AG09319 (cell line): Measurements from ENCODE around the gene FAM209B.
A peak's percentile ranks its signal among the peaks of the same experiment; 100 is the strongest.
"Not testable (repeated sequence)": the region's sequence is repeated elsewhere in the genome, so short reads cannot be mapped to it uniquely, and the experiment has no call there.

ENCODE experiments used
- DNase-seq: peaks from one replicate; pipeline ENCODE4 v3.0.0-alpha.2; 2010; ENCODE audit warnings: low read depth; ENCODE audit errors: extremely low read depth
- TF ChIP-seq, protein P1 (sequence below): IDR thresholded peaks from 2 replicates; pipeline ENCODE4 v1.5.1; 2011; ENCODE audit warnings: low read depth, mild to moderate bottlenecking, inconsistent platforms, low read length, moderate library complexity

Gene FAM209B

DNA sequence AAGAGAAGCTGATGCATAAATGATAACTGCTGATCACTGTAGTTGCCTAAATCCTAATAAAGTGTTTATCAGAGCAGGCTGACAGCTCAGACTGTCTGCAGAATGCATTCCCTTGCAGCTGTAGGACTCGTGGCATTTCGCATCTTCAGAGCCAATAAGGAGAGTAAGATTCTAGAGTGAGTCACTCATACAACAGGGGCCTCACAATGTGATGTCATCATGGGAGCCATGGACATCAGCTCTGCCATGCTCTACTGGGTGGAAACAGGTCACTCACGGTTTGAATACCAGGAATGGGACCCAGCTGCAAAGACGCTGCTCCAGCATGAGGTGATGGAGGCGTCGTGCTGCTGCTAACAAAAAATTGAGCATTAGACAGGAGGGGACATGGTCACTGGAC, 7.4 kb downstream of the FAM209B start:
- TF ChIP-seq, protein P1, sequence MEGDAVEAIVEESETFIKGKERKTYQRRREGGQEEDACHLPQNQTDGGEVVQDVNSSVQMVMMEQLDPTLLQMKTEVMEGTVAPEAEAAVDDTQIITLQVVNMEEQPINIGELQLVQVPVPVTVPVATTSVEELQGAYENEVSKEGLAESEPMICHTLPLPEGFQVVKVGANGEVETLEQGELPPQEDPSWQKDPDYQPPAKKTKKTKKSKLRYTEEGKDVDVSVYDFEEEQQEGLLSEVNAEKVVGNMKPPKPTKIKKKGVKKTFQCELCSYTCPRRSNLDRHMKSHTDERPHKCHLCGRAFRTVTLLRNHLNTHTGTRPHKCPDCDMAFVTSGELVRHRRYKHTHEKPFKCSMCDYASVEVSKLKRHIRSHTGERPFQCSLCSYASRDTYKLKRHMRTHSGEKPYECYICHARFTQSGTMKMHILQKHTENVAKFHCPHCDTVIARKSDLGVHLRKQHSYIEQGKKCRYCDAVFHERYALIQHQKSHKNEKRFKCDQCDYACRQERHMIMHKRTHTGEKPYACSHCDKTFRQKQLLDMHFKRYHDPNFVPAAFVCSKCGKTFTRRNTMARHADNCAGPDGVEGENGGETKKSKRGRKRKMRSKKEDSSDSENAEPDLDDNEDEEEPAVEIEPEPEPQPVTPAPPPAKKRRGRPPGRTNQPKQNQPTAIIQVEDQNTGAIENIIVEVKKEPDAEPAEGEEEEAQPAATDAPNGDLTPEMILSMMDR: no peak
- DNase-seq: no peak

DNA sequence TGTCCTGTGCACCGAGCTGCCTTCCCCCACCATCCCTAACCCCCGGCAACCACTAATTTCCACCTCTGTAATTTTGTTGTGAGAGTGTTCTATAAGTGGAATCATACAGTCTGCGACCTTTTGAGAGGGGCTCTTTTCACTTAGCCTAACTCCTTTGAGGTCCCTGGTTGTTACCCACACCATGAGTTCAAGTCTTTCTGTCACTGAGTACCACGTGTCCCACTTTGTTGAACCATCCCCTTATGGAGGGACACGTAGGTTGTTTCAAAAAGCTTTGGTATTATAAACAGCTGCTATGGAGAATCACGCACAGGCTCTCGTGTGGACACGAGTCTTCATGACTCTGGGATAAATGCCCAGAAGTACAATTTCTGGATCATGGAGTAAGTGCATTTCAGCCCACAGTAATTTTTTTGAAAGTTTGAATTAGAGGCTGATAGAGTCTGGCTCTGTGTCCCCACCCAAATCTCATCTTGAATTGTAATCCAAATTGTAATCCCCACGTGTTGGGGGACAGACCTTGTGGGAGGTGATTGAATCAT, 9.5 kb downstream of the FAM209B start:
- TF ChIP-seq, protein P1: no peak

DNA sequence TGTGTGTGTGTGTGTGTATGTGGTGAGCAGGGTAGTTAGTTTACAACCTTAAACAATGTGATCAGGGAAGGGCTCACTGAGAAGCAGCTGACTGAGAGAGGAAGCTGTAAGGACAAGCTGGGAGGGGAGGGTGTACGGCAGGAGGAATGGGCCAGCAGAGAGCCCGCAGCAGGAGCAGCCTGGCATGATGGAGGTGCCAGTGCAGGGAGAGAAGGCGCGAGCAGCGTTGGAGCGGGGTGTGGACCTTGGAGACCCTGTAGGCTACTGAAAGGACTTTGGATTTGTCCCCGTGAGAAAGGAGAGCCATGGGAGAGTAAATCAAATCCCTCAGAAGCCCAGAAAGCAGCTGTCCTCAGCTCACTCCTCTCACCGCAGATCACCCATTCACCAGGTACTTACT, 18.5 kb downstream of the FAM209B start:
- TF ChIP-seq, protein P1: no peak
- no peak for DNase-seq

More for the DNA sequence above, 9.5 kb downstream of the FAM209B start:
- no peak for DNase-seq

DNA sequence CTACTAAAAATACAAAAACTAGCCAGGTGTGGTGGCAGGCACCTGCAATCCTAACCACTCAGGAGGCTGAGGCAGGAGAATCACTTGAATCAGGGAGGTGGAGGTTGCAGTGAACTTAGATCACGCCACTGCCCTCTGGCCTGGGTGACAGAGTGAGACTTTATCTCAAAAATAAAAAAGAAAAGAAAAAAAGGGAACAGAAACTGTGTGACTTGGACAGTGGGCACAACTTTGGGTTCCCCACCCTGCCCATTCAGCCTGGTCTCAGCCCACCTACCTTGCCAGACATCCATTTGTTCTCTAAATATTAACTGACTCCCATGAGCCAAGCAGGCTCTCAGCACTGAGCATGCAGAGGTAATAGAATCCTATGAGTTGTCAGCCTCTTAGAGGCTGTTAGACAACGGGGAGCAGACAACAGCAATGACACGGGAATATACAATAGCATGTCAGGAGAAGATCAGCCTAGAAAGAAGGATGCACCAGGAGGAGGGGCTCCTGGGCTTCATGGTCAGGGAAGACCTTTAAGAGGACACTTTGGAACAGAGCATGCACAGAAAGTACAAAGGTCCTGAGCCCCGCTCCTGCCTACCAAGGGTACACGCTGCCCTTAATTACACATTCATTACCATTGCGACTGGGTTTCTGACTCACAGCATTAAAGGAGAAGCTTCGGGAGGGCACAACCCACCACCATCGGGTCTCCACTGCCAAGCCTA, 20.0 kb downstream of the FAM209B start:
- TF ChIP-seq, protein P1: no peak
- DNase-seq: no peak

DNA sequence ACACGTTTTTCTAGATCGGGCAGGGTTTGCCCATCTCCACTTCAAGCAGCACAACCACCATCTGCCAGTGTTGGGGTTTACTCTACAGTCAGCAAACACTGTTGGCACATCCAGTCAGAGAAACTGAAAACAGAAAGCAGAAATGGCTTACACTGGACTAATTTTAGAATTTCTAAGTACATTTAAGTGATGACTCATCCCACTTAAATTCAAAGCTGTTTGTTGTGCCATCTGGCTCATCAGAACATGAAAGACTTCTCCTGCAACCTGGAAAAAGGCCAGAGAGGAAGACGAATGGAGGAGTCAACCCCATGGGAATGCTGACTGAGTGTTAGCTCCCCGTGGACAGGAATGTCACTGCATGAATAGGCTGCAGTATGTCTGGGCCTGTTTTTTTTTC, 21.8 kb downstream of the FAM209B start:
- TF ChIP-seq, protein P1: no peak

DNA sequence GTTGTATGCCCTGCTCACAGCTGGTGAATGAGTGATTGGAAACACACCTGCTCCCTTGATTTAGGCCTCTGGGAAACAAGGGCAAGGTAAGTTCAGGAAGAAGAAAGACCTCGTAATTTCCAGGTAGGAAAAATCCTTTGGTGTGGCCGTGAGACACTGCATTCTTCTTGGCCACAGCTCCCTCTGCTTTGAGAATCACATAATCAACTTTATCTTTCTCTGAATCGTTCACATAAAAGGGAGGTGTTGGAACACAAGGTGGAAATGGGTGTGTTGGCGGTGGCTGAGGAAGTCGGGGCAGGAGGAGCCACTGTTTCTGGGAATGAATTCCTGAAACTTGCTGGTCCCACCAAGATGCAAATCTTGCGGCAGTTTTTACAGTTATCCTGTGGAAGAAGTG, 25.9 kb downstream of the FAM209B start:
- DNase-seq: no peak
- TF ChIP-seq, protein P1: no peak

More for the DNA sequence above, 21.8 kb downstream of the FAM209B start:
- peak; percentile 83 for DNase-seq

DNA sequence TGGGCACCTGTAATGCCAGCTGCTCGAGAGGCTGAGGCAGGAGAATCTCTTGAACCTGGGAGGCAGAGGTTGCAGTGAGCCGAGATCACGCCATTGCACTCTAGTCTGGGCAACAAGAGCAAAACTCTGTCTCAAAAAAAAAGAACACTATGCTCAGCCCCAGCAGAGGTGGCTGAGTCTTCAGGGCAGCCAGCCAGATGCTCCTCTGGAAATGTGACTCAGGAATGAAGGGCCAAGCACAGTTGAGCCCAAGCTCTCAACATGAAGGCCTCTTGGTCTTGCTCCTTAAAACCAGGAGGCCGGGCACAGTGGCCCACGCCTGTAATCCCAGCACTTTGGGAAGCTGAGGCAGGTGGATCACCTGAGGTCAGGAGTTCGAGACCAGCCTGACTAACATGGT, 31.5 kb downstream of the FAM209B start:
- not testable (repeated sequence) for DNase-seq

DNA sequence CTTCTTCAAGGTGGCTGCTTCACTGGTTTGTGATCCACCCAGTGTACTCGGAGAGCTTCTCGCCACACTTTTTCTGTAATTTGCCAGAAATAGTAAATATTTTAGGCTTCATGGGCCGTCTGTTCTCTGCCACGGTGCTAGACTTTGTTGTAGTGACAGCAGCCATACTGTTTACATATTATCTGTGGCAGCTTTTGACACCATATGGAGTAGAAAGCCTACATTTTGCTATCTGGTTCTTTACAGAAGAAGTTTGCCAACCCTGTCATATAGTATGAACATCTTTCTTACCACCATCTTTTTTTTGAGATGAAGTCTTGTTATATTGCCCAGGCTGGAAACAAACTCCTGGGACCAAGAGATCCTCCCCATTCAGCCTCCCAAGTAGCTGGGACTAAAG, 32.5 kb downstream of the FAM209B start:
- TF ChIP-seq, protein P1: no peak
- DNase-seq: no peak
